GM12864 (cell line): ENCODE measurements around the gene TMED4.

Source experiments
- DNase-seq: peaks from one replicate; pipeline ENCODE4 v3.0.0-alpha.2; 2011; ENCODE audit warnings: low read depth
- H3K4me3 ChIP-seq: 2 replicates; pipeline ENCODE4 v1.5.1; 2011; ENCODE audit warnings: mild to moderate bottlenecking, low read depth, low read length, control low read depth
- CTCF ChIP-seq: IDR thresholded peaks from 2 replicates; pipeline ENCODE4 v1.5.1; 2011; ENCODE audit warnings: low read depth, mild to moderate bottlenecking, moderate library complexity, low read length, control low read depth, inconsistent platforms; ENCODE audit errors: missing control alignments

Gene TMED4

GRCh38 chr7:44624318-44624717 is 42.3 kb upstream of the TMED4 start:
- no peak for TF ChIP-seq CTCF
- no peak overlapping the region for H3K4me3 ChIP-seq
- DNase-seq: no peak

GRCh38 chr7:44622342-44623151 is 40.5 kb upstream of the TMED4 start:
- DNase-seq: no peak
- H3K4me3 ChIP-seq: peak overlapping the region; percentile 30

GRCh38 chr7:44621750-44622103 is 39.7 kb upstream of the TMED4 start:
- H3K4me3 ChIP-seq: no peak overlapping the region
- TF ChIP-seq CTCF: no peak
- DNase-seq: no peak

More at GRCh38 chr7:44622342-44623151, 40.5 kb upstream of the TMED4 start:
- no peak for TF ChIP-seq CTCF

- TF ChIP-seq CTCF: no peak
- H3K4me3 ChIP-seq: no peak overlapping the region
- DNase-seq: no peak
These were observed 39.2 kb upstream of the TMED4 start for GRCh38 chr7:44621034-44621749.

GRCh38 chr7:44618753-44619152 is 36.7 kb upstream of the TMED4 start:
- no peak for DNase-seq
- TF ChIP-seq CTCF: no peak
- no peak overlapping the region for H3K4me3 ChIP-seq

- H3K4me3 ChIP-seq: no peak overlapping the region
- no peak for TF ChIP-seq CTCF
- no peak for DNase-seq
These were observed 36.0 kb upstream of the TMED4 start for GRCh38 chr7:44618045-44618444.
